Measurements from ENCODE around the gene HOXA13.
A peak's percentile ranks its signal among the peaks of the same experiment; 100 is the strongest.

HOXA13 gene

DNA sequence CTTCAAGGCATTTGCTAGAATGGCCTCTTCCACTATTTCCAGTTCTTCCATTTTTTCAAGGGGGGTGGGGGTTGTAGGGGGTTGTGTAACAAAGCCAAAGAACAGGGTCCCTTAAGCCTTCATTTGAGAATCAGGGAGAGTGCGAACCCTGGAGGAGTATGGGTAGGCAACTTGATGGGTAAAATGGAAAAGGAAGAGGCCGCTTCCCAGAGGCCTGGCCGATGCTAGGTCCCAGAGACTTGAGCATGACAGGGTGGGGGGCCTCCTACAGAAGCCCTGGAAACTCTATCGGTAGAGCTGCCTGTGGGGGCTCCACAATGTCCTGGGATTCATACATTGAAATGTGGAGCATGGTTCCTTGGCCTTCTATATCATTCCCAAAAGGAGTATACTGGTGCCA is 9.1 kb upstream of the HOXA13 start:
- no peak for DNase-seq

DNA sequence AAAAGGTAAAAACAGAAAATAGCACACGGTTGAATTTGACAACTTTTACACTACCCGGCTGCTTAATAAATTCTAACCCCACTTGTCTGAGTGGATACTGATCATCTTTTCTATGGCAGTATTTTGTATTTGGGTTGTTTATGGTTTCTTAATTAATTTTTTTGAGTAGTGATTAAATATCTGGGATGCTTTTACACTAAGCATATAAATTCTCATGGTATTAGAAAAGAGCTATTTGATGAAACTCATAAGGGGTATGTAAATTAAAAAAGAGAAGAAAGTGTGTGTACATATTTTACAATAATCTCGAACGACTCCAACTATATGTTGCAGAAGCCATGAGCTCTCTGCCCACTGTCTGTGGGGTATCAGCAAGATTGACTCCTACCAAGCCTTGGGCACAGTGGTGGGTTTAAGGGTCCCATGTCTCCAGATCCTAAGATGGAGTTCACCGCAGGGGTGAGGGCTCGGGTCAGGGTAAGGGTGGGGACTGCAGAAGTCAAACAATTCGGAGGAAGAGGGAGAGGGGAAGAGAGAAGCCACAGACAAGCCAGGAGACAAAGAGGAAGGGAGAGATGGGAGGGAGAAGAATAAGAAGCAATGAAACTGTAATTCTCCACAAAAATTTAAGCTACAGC is 7.6 kb upstream of the HOXA13 start:
- DNase-seq = no peak

DNA sequence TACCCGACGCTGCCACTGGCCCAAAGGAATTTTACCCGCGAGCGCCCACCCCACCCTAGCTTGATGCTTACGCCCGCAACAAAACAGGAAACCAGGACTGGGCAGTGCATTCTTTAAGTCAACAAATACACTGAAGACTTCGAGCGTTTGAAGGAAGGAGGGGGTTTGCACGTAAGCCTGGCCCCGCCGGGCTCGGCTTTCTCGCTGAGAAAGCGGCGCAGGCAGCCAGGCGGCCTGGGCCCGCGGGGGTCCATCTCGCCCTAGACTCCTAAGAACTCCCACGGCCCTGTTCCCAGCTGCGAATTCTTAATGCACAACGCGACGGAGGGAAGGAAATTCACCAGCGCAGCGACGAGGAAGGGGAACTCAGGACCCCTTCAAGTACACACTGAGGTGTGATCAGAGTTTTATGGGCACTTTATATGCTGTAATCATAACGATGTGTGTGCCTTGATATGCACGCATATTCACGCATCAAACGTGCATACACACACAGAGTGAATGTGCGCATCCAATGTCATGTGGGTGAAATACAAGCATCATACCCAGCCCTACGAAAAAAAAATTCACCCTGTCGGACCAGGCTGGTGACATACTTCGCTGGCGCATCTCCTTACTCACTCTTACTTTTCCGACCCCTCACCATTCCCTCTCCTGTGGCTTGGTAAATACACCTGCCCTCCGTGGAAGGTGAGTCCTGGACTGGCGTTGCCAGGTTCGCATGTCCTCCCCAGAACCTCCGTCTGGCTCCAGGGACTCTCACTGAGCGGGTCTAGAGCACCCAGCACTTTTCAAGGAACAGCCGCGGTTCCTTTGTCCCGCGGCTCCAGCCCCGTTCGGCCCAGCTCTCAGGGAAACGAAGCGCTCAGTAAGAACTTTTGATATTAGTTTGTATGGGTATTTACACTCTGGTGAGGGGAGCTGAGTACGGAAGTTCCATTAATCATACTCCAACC is 5.7 kb upstream of the HOXA13 start:
- DNase-seq = no peak

DNA sequence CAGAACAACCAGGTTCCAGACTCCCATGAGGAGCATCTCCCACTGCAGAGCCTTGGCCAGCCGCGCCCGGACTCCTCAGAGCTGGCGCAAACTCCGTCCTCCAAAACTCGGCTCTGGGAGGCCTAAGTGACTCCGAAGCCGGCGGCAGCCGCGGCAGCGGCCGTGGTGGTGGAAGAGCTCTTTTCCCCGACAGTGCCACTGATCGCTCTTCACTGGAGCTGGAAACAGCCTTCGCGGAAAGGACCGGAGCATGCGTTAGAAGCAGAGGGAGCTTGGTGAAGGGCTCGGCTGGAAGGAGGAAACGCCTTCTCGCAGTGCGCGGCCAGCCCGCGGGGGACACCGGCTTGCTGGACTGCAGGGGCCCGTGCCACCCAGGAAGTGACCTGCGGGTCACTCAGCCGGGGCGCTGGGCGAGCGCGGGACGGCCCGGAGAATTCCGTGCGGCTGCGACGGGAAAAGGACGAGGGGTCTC is 5.0 kb upstream of the HOXA13 start:
- no peak for DNase-seq

DNA sequence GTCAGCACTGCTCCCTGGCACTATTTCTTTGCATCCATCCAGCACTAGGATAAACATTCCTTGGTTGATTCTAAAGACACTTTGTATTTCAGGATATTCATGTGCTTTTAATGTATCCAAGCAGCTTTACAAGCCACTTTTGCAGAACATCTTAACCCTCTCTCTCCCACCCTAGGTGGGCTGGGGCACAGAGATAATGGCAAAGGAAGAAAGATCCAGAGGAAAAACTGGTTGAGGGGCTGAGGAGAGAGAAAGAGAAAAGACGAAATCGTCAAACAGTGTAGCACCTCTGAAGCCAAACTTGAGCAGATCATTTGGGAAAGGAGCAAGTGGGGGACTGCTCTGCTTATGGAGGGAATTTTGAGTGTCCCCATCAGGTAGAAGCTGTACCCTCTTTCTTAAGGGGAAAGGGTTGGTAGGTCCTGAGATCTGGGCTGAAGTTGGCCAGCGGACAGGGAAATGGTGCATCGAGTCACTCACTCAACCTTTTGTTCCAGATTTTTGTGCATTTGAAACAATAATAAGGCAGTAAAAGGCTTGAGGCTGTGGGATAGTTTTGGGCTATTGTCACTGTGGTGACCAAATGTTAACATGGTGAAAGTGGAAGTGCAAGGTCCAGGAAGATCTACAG is 4.2 kb upstream of the HOXA13 start:
- DNase-seq = no peak

DNA sequence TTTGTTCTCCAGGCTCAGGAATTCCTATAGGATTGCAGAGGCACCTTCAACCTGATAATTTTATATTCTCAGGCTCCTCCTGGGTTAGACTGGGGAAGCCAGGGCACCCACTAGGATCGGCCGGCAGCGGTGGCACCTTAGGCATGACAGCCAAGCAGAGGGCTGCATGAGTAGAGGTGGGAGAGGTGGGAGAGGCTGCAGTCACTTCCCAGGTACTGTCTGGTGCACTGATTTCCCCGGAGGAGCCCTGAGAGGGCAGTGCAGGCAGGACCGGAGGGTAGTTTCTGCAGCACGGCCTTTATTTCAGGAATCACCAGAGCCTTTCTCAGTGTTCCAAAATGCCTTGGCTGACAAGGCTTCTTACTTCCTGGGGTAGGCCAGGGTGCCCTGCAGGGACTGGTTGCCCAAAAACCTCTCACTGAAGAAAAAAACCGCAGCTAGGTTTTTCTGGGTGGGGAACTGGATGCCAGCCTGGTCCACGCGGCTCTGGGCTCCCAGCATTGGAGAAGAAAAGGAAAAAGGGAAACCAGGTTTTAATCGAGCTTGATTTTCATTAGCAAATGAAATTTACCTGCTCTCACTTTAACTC is 3.6 kb upstream of the HOXA13 start:
- no peak for DNase-seq

DNA sequence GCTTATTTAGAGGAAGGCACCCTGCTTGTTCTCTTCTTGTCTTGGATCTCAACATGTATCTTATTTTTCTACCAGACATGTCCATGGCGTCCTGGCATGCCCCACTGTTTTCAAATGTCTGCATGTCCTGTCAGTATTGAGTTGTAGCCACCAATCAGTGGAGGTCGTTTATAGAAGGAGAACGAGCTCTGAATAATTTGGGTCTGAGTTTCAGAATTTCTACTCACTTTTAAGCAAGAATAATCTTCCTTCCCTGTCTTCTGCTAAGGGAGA is 2.9 kb upstream of the HOXA13 start:
- no peak for DNase-seq

DNA sequence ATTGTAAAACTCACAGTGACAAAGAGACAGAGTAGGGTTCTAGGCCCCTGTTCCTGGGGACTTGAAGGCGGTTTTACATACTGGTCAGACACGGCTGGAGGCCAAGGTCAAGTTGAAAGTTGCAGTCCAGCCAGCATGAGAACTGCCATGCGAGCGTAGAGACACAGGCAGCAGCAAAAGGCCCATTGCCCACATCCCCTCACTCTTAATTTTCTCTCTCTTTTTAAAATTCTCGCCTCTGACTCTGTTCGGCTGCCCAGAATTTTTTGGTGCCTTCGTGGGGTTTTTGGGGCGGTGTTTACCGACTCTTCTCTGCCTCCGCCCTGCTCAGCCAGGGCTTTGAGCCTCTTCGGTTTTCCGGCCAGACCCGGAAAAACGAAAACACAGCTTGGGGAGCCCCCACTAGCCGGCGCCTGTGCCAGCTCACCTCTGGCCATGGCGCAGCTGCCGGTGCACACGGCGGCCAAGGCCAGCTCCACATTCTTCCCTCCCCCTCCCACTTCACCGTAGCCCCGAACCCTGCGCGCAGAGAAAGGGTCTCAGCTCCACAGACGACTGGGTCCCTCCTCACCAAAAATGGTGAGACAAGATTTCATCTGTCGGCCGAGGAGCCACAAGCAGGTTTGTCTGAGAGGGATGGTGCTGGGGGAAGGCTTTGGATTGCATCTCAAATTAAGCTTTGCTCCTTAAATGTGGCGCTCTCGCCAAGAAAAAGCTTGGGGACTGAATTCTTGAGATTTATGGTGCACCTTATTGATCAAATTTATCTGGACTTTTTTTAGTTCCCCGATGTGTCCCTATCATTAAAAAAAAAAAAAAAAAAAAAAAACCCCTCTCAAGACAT is 2.3 kb upstream of the HOXA13 start:
- no peak for DNase-seq

DNA sequence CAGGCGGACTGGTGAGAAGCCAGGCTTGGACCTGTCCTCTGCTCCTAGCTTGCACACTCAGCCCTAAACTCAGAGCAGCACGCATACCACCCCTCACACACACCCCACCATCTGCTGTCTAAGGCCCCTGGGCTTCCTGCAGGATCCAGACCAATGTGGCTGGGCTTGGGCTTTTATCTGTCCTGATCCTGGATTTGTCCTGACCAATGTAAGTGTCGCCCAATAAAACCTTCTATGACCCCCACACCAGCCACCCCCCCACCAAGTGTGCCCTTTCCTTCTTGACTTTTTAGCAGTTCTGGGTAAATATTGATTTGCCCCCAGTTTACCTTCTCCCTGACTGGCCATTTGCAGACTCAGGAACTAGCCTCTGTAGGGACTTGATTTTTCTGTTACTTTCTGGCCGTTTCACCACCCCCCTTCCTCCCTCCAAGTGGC is 1.7 kb upstream of the HOXA13 start:
- DNase-seq = no peak

DNA sequence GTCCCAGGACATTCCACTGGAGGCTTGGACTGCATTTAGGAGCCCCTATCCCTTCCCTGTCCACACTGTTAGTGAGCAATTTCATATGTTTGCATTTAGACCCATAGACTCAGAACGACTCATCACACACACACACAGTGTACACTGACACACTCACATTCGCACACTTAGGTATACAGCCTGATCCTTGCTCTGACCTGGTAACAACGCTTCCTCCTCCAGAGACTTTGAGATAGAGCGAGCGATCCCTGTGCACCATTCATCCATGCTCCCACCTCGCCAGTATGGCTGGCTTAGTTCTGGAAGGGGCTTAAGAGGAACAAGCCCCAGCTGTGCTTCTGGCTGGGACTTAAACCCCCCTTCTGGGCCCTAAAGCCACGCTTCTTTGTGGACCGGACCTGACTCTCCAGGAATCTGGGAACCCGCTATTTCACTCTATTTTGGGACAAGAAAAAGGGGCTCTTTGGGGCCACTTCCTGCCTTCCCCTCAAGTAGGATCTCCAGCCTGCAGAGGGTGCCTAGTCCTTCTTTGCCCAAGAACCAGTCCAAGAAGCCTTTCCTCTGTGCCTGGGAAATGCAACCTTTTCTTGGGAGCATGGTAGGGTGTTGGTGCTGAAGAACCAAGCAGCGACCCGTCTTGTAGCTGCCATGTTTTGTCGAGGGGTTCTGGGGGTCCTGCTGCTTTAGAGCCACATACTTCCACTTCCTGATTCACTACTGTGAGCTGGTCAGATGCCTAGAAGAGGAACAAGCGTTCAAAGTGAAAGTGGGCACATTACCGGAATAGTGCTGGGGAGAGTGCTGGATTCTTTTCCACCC is 1.1 kb upstream of the HOXA13 start:
- peak in 1 of 56 donors; percentile 10 for DNase-seq

DNA sequence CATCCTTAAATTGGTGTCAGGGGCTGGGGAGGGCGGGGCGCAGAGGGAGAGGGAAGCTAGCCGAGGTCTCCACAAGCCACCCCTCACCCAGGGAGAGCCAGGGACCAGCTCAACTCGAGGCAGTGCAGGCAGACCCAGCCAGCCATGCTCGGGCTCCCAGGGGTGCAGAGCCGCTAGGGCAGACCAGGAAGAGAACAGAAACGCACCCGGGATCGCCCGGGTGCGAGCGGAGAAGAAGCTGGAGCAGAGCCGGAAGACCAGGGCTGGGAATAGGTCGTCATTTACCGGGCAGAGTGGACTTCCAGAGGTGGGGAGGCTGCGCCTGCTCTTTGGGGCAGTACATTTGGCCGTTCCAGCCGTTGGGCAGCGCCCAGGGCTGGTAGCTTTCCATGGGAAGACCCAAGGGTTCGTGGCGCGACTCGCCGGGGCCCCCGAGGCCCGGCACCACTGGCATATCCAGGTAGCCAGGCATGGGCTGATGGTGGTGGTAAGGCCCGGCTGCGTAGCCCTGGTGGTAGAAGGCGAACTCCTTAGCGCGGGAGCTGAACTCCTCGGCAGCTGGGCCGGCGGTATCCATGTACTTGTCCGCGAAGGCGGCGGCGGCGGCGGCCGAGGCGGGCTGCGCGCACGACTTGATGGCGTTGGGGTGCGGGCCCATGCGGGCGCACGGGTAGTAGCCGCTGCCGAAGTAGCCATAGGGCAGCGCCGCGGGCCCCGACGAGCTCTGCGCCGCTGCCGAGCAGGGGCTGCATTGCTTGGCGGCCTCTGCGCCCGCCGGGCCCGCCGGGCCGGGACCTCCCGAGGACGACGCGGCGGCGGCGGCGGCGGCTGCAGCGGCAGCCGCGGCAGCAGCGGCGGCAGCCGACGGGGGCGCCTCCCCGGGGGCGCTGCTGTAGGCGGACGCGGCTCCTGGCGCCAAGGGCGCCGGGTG is 755 bp downstream of the HOXA13 start:
- DNase-seq = no peak

DNA sequence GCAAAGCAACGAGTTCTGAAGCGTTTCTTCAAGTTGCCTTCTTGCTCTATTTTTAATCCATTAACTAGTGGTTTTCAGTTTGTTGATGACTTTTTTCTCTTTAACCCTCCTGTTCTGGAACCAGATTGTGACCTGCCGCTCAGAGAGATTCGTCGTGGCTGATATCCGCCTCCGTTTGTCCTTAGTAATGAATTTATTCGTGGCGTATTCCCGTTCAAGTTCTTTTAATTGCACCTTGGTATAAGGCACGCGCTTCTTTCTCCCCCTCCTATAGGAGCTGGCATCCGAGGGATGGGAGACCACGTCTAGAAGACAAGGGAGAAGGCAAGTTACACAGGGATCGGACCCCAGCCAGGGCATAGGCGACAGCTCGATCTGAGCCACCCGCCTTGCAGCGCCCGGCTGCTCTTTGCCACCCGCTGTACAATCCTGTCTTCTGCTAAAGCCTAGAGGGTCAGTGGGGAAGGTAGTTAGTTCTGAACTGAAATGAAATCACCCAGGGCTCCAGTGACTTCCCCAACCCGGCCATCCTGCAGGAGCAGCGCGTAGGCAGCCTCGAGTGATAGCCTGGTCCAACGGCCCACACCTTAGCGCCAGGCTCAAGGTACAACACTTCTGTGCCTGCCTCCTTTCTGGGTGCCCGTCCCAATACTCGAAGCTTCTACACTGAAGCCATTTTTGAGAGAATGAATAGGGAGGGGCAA is 1.6 kb downstream of the HOXA13 start:
- no peak for DNase-seq

DNA sequence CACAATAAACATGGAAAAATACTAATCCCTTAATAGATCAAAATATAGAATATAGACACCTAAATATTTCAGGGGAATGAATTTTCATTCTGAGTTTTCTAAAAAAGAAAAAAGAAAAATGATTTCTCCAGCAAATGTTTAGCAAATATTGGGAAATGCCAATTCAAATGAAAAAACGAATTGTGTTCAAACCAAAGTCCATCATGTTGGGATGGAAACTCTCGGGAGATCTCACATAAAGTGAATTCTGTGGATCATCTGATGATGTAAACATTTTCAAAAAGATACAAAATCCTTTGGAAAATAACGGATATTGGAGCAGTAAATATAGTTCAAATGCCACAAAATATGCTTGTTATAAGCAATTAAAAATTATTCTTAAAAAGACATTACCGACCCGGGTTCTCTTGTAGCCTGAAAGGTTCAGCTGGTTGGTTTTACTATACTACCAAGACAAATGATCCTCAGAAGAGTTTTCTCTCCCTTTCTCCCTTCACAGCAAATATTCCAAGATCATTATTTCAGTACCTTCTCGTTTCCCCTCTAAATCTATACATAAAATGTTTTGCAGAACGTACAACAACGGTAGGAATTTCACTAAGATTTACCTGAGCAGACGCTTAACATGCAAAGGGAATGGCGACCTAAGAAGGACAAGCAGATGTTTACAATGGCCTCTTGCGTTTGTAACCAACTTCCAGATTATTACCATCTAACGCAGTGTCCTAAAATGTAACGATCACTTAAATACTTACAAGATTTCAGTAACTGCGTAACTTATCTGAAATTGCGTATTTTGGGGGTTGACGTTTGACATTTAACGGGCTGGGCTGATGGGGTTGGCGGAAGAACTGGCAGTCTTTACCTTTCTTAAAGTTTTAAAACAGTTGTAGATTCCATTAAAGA is 2.5 kb downstream of the HOXA13 start:
- no peak for DNase-seq

DNA sequence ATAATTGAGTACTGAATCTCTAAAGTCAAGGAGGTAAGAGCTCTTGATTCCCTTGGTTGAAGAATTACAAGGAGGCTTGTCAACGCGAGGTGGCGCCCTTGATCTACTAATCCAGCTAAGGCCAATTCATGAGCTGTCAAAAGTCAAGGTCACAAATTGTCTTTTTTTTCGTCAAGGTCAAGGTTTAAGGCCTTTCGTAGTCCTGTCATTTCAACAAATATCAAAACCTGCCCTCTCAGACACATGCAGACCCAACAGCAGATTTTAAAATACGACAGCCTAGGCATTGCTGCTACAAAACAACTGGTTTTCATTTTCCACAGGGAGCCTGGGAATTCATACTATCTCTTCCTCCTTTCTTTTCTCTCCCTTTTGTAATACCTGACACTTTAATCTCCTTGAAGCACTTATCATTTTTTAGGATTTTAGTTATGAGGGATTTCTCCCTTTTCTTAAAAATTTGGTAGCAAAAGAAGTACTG is 3.6 kb downstream of the HOXA13 start:
- DNase-seq = peak in 50 of 56 donors; percentile 1 to 89 (median 34)

DNA sequence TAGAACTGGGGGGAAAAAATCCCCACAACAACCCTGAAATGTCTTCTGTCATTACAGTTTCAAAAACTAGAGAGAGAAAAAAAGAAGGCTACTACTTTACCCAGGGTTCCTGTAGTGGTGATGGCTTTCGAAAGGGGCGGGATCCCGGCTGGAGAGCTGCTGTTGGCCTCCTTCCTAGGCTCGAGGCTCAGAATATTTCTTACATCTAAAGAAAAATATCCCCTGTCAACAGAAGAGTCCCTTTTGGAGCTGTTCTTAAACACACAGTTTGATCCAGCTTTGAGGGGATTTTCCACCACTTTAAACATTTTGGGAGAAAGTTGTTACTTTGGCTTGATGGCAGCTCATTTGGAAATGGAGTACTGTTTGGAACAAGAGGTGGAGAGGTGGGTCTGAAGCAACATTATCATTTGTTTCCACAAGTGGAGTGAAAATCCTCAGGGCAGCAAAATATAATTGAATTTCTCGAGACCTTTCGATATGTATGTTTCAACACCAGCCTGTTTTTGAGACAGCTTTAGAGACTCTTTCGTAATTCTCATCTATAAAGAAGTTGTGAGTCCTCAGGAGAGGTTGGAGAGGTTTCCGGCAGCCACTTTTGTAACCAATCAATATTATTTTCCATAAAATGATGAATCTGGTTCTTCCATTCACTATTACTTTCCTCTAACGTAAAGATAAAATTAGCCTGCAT is 5.1 kb downstream of the HOXA13 start:
- DNase-seq = no peak

DNA sequence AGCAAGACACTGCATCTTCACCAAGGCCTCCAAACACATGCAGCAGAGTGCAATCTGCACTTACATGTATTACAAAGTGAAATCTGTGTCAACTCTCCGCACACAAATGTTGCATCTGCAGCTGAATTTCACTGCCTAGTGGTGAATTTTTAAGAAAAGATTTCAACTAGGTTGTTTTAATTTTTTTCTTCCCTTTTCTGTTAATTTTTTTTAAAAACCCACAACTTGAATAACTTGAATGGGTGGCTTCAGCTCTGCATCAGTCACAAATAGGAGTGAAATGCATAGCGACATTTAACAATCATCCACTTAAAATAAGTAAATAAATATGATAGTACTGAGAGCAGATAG is 5.9 kb downstream of the HOXA13 start:
- no peak for DNase-seq
